BJ (cell line): ENCODE results near the gene ENOX1. TPM values are rescaled to one million over a fixed set of nuclear protein-coding genes. Genes with fewer than 3 reads are reported as not detected.

ENCODE experiments used
- CTCF ChIA-PET: fragments of 350-600 bp; formaldehyde crosslinking; extraction: SDS; loops from one replicate; lab custom pipeline; 2021; ENCODE audit warnings: antibody characterized with exemption, inconsistent platforms; lab: Yijun Ruan, JAX
- POLR2A ChIA-PET: fragments of 300-600 bp; sonication (Branson Sonifier 250); formaldehyde crosslinking; extraction: SDS; loops from one replicate; lab custom pipeline; 2021; ENCODE audit warnings: antibody characterized with exemption; lab: Charles Lee
- DNase-seq: peaks from one replicate; pipeline ENCODE4 v3.0.0-alpha.2; 2011; ENCODE audit warnings: low read depth
- H3K27me3 ChIP-seq: 2 replicates; pipeline ENCODE4 v1.6.0; 2011; ENCODE audit warnings: low read length; ENCODE audit not compliant: control insufficient read depth, insufficient read depth
- H3K36me3 ChIP-seq: 2 replicates; pipeline ENCODE4 v1.5.1; 2011; ENCODE audit warnings: low read length; ENCODE audit not compliant: control insufficient read depth, insufficient read depth
- H3K4me3 ChIP-seq: 2 replicates; pipeline ENCODE4 v1.5.1; 2011; ENCODE audit warnings: low read depth, mild to moderate bottlenecking, control low read depth, low read length
- CTCF ChIP-seq: IDR thresholded peaks from 2 replicates; pipeline ENCODE4 v1.5.1; 2011; ENCODE audit warnings: low read depth, mild to moderate bottlenecking, control low read depth, inconsistent platforms, low read length, moderate library complexity; ENCODE audit not compliant: insufficient read depth
- polyA plus RNA-seq: library from polyadenylated mRNA; depleted of rRNA; stranded (reverse); fragments of >200 nt; gene quantifications from 2 replicates; pipeline ENCODE4 v1.2.3, GENCODE V29; 2011

The ENOX1 gene
- polyA plus RNA-seq, 1 experiment = 2.1 TPM

GRCh38 chr13:43301346-43301969 lies 485.3 kb downstream of the ENOX1 start:
- ChIA-PET CTCF (interaction anchor here (0.7 to 1.7 kb wide), 5 partner anchors 216 to 502 kb away, joined by 3 read pairs; no protein-coding TSS in a partner anchor), POLR2A (interaction anchor here (0.6 kb wide), 1 partner anchor 1602 kb away, joined by 3 read pairs; no protein-coding TSS in a partner anchor)
- Histone ChIP-seq H3K27me3 (no peaks in the 10 kb centered on the region), H3K4me3 (no peak overlapping the region), H3K36me3 (no peaks in the 10 kb centered on the region)
- no peak for TF ChIP-seq CTCF
- no peak for DNase-seq

GRCh38 chr13:43300865-43301264 lies 485.9 kb downstream of the ENOX1 start:
- no peak for TF ChIP-seq CTCF
- Histone ChIP-seq H3K4me3 (no peak overlapping the region), H3K27me3 (no peaks in the 10 kb centered on the region), H3K36me3 (no peaks in the 10 kb centered on the region)
- ChIA-PET POLR2A (interaction anchor here (0.7 kb wide), 1 partner anchor 243 kb away, joined by 3 read pairs; no protein-coding TSS in a partner anchor), CTCF (interaction anchor here (1.3 to 1.7 kb wide), 2 partner anchors 215 to 503 kb away, joined by 3 read pairs; no protein-coding TSS in a partner anchor)
- no peak for DNase-seq

GRCh38 chr13:43299374-43299773 lies 487.4 kb downstream of the ENOX1 start:
- CTCF ChIA-PET = no interaction called here
- Histone ChIP-seq H3K4me3 (no peak overlapping the region), H3K36me3 (no peaks in the 10 kb centered on the region), H3K27me3 (no peaks in the 10 kb centered on the region)
- TF ChIP-seq CTCF = no peak
- POLR2A ChIA-PET = no interaction called here
- DNase-seq = no peak

GRCh38 chr13:43298816-43299215 lies 488.0 kb downstream of the ENOX1 start:
- ChIA-PET POLR2A (no interaction called here), CTCF (interaction anchor here (0.6 to 0.9 kb wide), 2 partner anchors 15 to 18 kb away, joined by 3 to 4 read pairs; no protein-coding TSS in a partner anchor)
- no peaks in the 10 kb centered on the region for H3K36me3 ChIP-seq
- no peak for TF ChIP-seq CTCF
- H3K4me3 ChIP-seq = no peak overlapping the region
- no peak for DNase-seq
- H3K27me3 ChIP-seq = no peaks in the 10 kb centered on the region

- ChIA-PET CTCF (interaction anchor here (0.6 to 0.9 kb wide), 2 partner anchors 14 to 19 kb away, joined by 3 to 4 read pairs; no protein-coding TSS in a partner anchor), POLR2A (interaction anchor here (0.6 kb wide), 1 partner anchor 109 kb away, joined by 3 read pairs; no protein-coding TSS in a partner anchor)
- H3K27me3 ChIP-seq = no peaks in the 10 kb centered on the region
- H3K36me3 ChIP-seq = no peaks in the 10 kb centered on the region
- DNase-seq = no peak
- TF ChIP-seq CTCF = no peak
- no peak overlapping the region for H3K4me3 ChIP-seq
These were observed 488.6 kb downstream of the ENOX1 start for GRCh38 chr13:43297967-43298678.
